ENCODE data around the gene ELL2.

DNA sequence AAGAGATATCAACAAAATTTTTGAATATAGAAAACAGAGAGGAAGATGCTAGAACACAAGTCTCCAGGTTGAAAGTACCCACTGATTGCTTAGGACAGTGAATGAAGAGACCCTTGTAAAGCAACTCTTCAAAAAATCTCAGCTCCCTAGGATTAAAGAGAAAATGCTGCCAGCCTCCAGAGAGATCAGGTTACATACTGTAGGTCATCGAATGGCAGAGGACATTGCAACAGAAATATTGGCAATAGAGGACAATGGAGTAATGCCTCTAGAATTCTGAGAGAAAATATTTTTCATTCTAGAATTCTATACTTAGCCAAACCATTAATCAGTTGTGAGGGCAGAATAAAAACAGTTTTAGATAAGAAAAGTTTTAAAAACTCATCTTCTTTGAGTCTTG, 43.1 kb upstream of the ELL2 start:
- no peak for TF ChIP-seq EZH2 (IDR thresholded peaks at IDR 0.05)
- no peak for TF ChIP-seq POLR2AphosphoS5 (IDR thresholded peaks at IDR 0.05; ENCODE audit: borderline replicate concordance, low read depth, low read length)
- no peak for TF ChIP-seq FOXP2 (optimal IDR thresholded peaks at IDR 0.05; ENCODE audit: control extremely low read depth, extremely low read length, insufficient read depth)
